Measurements from ENCODE around the gene DNAH2. TPM values are rescaled to one million over a fixed set of nuclear protein-coding genes. Genes with fewer than 3 reads are reported as not detected.

Gene DNAH2
- total RNA-seq, 1 experiment from 2014 or later: 0.15 TPM

- H3K23me2 ChIP-seq (ENCODE audit: insufficient read length, low read depth, low read length, poor library complexity, severe bottlenecking): peaks cover 31% of the 10 kb centered on the region
- peaks cover 15% of the 10 kb centered on the region; the same call in 1 of the 2 replicates for H3K27me3 ChIP-seq (ENCODE audit: insufficient read depth, low read length)
- no peak within 1 kb of the TSS for H2BK20ac ChIP-seq (ENCODE audit: low read depth, low read length, poor library complexity, severe bottlenecking)
- no peak within 1 kb of the TSS for H2AFZ ChIP-seq (ENCODE audit: low read length)
- H2BK12ac ChIP-seq (ENCODE audit: insufficient read length, low read depth, low read length): no peak within 1 kb of the TSS
- H2BK120ac ChIP-seq (ENCODE audit: low read depth, low read length, poor library complexity, severe bottlenecking): no peak within 1 kb of the TSS
- DNase-seq: peak; percentile 97
- Mint-ChIP-seq H3K27me3 (ENCODE audit: low read depth) (peaks cover 51% of the 10 kb centered on the region), H3K4me1 (peaks cover 28 to 35% of the 10 kb centered on the region in 2 experiments), H3K9me3 (no peaks in the 10 kb centered on the region), H3K36me3 (ENCODE audit: insufficient read depth in 1 of 3, low read depth in 3 of 3) (no peaks in the 10 kb centered on the region), H3K4me3 (peak within 1 kb of the TSS; percentile 81 to 90), H3K27ac (peak within 1 kb of the TSS; percentile 91 to 99 (median 97); a peak in 5 of 7 replicates)
- no peak within 1 kb of the TSS for H2BK15ac ChIP-seq (ENCODE audit: low read depth, low read length)
- H2BK5ac ChIP-seq (ENCODE audit: insufficient read length, low read length): no peak within 1 kb of the TSS
- no peak for TF ChIP-seq CTCF (conservative IDR thresholded peaks at IDR 0.05)
- no peak within 1 kb of the TSS for H3K23ac ChIP-seq (ENCODE audit: insufficient read length, low read depth, low read length)
- H4K5ac ChIP-seq (ENCODE audit: insufficient read length, low read depth, low read length): no peak within 1 kb of the TSS
- peak within 1 kb of the TSS; percentile 93 for H3K18ac ChIP-seq (ENCODE audit: insufficient read length, low read depth, low read length)
- H3K9me3 ChIP-seq (ENCODE audit: control insufficient read depth, low read depth, low read length): no peaks in the 10 kb centered on the region
- H3K4ac ChIP-seq (ENCODE audit: low read depth, low read length): no peak within 1 kb of the TSS
- no peak within 1 kb of the TSS for H3K27ac ChIP-seq (ENCODE audit: insufficient read length, low read depth, low read length)
- WGBS (ENCODE audit: extremely low coverage, insufficient read length, low lambda C conversion rate): no CpG with 5 or more reads among the region's 49 CpGs
- H3K79me1 ChIP-seq (ENCODE audit: insufficient read depth, low read depth, low read length, poor library complexity, severe bottlenecking): no peaks in the 10 kb centered on the region
- H3K9ac ChIP-seq (ENCODE audit: extremely low read depth, insufficient read length, low read length): no peak within 1 kb of the TSS
- H3K14ac ChIP-seq (ENCODE audit: insufficient read depth, low read length): peak within 1 kb of the TSS; percentile 86
- no peak within 1 kb of the TSS for H4K8ac ChIP-seq (replicated peaks; ENCODE audit: insufficient read length, low read depth, low read length)
- no peak within 1 kb of the TSS for H3K56ac ChIP-seq (ENCODE audit: insufficient read length, low read depth, low read length)
- H3K4me1 ChIP-seq (ENCODE audit: insufficient read depth, low read length): peaks cover 2% of the 10 kb centered on the region; the same call in 1 of the 2 replicates
- no peaks in the 10 kb centered on the region for H4K20me1 ChIP-seq (ENCODE audit: control insufficient read depth, insufficient read depth, insufficient read length)
- peak within 1 kb of the TSS; percentile 75 for H3K4me2 ChIP-seq (ENCODE audit: insufficient read depth, insufficient read length, low read length)
- no peak within 1 kb of the TSS for H3T11ph ChIP-seq (ENCODE audit: low read length)
- no peak within 1 kb of the TSS for H2AK5ac ChIP-seq (ENCODE audit: insufficient read length, low read length)
- H3K79me2 ChIP-seq (ENCODE audit: insufficient read depth, low read length): no peaks in the 10 kb centered on the region
- no peak within 1 kb of the TSS for H4K91ac ChIP-seq (ENCODE audit: insufficient read length, low read depth, low read length)
Observed at GRCh38 chr17:7833795-7834541, 116.4 kb downstream of the DNAH2 start, which contains the start of gene KDM6B. TSS of gene KDM6B (plus strand) at chr17:7834217. CDS start at chr17:7845555, 11,338 bp downstream.
